MG63 (cell line): ENCODE measurements around the gene UGT1A10. TPM values are rescaled to one million over a fixed set of nuclear protein-coding genes. Genes with fewer than 3 reads are reported as not detected.

Source experiments
- DNase-seq: peaks from one replicate; pipeline ENCODE4 v3.0.0-alpha.2; 2020
- H3K27me3 ChIP-seq: fragments of 250-450 bp; sonication (Bioruptor Pico); 2 replicates; pipeline ENCODE4 v1.5.1; 2020; ENCODE audit warnings: mild to moderate bottlenecking, moderate library complexity
- H3K36me3 ChIP-seq: fragments of 250-450 bp; sonication (Bioruptor Pico); 2 replicates; pipeline ENCODE4 v1.5.1; 2020; ENCODE audit warnings: mild to moderate bottlenecking, moderate library complexity
- H3K4me3 ChIP-seq: fragments of 250-450 bp; sonication (Bioruptor Pico); 2 replicates; pipeline ENCODE4 v1.5.1; 2020; ENCODE audit warnings: mild to moderate bottlenecking, moderate library complexity
- H3K9me3 ChIP-seq: fragments of 250-450 bp; sonication (Bioruptor Pico); 2 replicates; pipeline ENCODE4 v1.5.1; 2020; ENCODE audit warnings: mild to moderate bottlenecking, moderate library complexity
- total RNA-seq: library from RNA; depleted of rRNA; stranded (reverse); fragments of >200 nt; shearing (Covaris generic); gene quantifications from 2 replicates; pipeline ENCODE4 v1.2.3, GENCODE V29; 2014; ENCODE audit warnings: low replicate concordance

UGT1A10 gene
- total RNA-seq, 1 experiment from 2014 or later, result 0.33 TPM

DNA sequence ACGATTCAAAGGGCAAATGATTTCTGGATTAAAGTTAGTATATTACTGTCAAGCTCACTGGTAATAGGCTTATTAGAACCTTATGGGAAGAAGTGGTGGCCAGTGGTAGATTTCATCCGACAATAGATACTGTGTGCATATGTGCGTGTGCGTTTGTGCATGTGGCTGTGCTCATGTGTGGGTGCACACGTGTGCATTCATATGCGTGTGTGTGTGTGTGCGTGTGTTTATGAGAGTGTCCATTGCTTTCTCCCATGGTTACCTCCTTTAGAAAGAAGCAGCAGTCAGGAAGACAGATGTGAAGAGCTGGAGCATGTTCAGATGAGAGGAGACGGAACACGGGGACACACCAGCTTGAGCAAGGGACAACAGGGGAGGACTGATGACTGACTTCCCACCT, 133.0 kb downstream of the UGT1A10 start:
- no peaks in the 10 kb centered on the region for H3K36me3 ChIP-seq
- DNase-seq, result no peak
- H3K27me3 ChIP-seq, result no peaks in the 10 kb centered on the region
- H3K4me3 ChIP-seq, result no peak overlapping the region
- no peaks in the 10 kb centered on the region for H3K9me3 ChIP-seq

DNA sequence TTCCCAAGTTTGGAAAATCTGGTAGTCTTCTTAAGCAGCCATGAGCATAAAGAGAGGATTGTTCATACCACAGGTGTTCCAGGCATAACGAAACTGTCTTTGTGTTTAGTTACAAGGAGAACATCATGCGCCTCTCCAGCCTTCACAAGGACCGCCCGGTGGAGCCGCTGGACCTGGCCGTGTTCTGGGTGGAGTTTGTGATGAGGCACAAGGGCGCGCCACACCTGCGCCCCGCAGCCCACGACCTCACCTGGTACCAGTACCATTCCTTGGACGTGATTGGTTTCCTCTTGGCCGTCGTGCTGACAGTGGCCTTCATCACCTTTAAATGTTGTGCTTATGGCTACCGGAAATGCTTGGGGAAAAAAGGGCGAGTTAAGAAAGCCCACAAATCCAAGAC, 135.9 kb downstream of the UGT1A10 start:
- Histone ChIP-seq H3K27me3 (no peaks in the 10 kb centered on the region), H3K4me3 (no peak overlapping the region), H3K36me3 (no peaks in the 10 kb centered on the region), H3K9me3 (peaks cover 3% of the 10 kb centered on the region; the same call in 1 of the 2 replicates)
- no peak for DNase-seq

DNA sequence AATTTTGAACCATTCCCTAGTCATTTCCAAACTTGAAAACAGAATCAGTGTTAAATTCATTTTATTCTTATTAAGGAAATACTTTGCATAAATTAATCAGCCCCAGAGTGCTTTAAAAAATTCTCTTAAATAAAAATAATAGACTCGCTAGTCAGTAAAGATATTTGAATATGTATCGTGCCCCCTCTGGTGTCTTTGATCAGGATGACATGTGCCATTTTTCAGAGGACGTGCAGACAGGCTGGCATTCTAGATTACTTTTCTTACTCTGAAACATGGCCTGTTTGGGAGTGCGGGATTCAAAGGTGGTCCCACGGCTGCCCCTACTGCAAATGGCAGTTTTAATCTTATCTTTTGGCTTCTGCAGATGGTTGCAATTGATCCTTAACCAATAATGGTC, 136.3 kb downstream of the UGT1A10 start:
- H3K4me3 ChIP-seq, result no peak overlapping the region
- H3K27me3 ChIP-seq, result no peaks in the 10 kb centered on the region
- H3K9me3 ChIP-seq, result peaks cover 3% of the 10 kb centered on the region; the same call in 1 of the 2 replicates
- DNase-seq, result no peak
- no peaks in the 10 kb centered on the region for H3K36me3 ChIP-seq

DNA sequence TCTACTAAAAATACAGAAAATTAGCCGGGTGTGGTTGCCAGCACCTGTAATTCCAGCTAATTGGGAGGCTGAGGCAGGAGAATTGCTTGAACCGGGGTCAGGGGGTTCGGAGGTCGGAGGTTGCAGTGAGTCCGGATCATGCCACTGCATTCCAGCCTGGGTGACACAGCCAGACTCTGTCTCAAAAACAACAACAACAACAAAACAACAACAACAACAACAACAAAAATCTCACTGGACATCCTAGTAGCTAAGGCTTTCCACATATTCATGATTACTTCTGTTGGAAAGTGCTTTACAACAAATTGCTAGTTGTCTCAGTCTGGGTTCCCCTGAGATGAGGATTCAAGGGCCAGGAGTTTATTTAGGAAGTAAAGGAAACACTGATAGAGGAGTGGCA, 137.6 kb downstream of the UGT1A10 start:
- Histone ChIP-seq H3K9me3 (peaks cover 3% of the 10 kb centered on the region; the same call in 1 of the 2 replicates), H3K27me3 (no peaks in the 10 kb centered on the region), H3K4me3 (no peak overlapping the region), H3K36me3 (no peaks in the 10 kb centered on the region)
- no peak for DNase-seq

DNA sequence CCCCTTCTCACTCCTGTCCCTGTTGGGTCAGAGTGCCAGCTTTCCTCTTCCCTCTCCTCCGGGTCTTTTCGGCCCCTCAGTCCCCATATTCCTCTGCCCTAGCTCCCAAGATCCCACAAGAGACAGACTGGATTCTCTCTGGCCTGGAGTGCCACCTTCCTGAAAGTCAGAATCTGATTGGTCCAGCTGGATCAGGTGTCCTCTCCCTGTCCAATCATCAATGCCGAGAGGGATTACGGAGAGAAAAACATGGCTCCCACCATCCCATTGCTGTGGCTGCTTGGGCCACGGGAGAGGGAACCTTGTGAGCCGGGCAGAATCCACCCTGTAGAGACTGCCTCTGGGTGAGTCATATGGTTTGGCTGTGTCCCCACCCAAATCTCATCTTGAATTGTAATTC, 139.2 kb downstream of the UGT1A10 start:
- no peaks in the 10 kb centered on the region for H3K36me3 ChIP-seq
- peaks cover 3% of the 10 kb centered on the region; the same call in 1 of the 2 replicates for H3K9me3 ChIP-seq
- no peaks in the 10 kb centered on the region for H3K27me3 ChIP-seq
- no peak overlapping the region for H3K4me3 ChIP-seq
- no peak for DNase-seq

DNA sequence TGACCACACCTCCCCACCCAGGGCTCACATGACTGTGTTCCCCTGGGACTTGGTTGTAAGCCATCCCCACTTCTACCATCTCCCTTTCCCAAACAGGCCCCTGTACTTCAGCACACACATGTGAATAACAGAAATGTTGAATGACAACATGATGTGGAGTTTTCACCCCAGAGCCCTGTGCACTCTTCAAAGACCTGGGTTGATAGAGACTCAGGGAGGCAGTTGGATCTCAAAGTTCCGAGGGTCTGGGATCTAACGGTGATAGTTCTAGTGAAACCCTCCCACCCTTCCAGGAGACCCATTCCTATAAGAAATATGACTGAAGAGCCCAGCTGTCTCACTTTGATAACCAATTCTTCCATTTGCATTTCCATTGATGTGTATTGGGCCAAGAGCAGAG, 141.8 kb downstream of the UGT1A10 start, which contains the start of gene MROH2A:
MROH2A (plus strand) TSS at position 301 of the 400 bp plus-strand sequence. CDS start 1,029 bp downstream, outside the sequence.
- no peak for DNase-seq
- Histone ChIP-seq H3K27me3 (no peaks in the 10 kb centered on the region), H3K4me3 (no peak within 1 kb of the TSS), H3K9me3 (peaks cover 5% of the 10 kb centered on the region; the same call in 1 of the 2 replicates), H3K36me3 (no peaks in the 10 kb centered on the region)

DNA sequence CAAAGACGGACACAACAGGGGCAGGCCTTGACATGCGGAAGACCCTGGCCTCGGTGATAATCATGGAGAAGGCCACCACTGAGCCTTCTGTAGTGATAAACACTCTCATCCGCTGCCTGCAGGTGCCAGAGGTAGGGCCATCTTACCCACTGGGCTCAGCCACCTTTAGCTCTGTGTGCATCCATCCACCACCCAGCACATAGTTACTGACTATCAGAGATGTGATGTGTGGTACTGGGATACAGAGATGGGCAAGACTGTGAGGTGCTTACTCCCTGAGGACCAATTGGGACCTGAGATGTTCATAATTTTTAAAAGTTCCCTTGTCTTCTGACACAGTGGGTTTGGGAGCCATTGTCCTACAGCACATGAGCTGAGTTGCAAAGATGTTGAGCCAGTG, 143.5 kb downstream of the UGT1A10 start:
- Histone ChIP-seq H3K27me3 (no peaks in the 10 kb centered on the region), H3K9me3 (peaks cover 5% of the 10 kb centered on the region; the same call in 1 of the 2 replicates), H3K36me3 (no peaks in the 10 kb centered on the region), H3K4me3 (no peak overlapping the region)
- DNase-seq, result no peak

DNA sequence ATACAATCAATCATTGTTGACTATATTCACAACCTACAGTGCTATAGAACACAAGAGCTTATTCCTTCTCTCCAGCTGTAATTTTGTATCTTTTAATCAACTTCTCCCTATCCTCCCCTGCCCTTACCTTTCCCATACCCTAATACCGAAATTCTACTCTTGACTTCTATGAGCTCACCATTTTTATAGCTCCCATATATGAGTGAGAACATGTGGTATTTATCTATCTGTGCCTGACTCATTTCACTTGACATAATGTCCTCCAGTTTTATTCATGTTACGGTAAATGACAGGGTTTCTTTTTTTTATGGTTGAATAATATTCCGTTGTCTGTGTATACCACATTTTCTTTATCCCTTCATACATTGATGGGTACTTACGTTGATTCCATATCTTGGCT, 144.5 kb downstream of the UGT1A10 start:
- no peaks in the 10 kb centered on the region for H3K36me3 ChIP-seq
- no peaks in the 10 kb centered on the region for H3K27me3 ChIP-seq
- no peak for DNase-seq
- H3K4me3 ChIP-seq, result no peak overlapping the region
- peaks cover 5% of the 10 kb centered on the region; the same call in 1 of the 2 replicates for H3K9me3 ChIP-seq

DNA sequence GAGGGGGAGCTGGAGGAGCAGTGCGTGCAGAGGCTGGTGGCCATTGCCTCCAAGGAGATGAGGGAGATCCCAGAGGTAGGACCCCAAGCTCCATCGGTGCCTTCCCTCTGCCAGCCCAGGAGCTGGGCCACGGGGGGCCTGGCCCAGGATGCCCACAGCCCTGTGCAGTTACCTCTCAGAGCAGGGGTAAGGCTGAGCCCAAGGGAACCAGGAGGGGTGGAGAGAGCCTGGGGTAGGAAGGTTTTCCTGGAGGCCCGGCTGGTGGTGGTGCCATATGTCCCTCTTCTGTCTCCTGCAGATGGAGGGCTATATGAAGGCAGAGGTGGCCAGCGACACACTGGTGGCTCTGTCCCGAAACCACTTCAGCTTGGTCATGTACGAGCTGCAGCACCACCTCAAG, 153.3 kb downstream of the UGT1A10 start:
- no peak overlapping the region for H3K4me3 ChIP-seq
- no peaks in the 10 kb centered on the region for H3K27me3 ChIP-seq
- no peaks in the 10 kb centered on the region for H3K9me3 ChIP-seq
- DNase-seq, result no peak
- no peaks in the 10 kb centered on the region for H3K36me3 ChIP-seq

DNA sequence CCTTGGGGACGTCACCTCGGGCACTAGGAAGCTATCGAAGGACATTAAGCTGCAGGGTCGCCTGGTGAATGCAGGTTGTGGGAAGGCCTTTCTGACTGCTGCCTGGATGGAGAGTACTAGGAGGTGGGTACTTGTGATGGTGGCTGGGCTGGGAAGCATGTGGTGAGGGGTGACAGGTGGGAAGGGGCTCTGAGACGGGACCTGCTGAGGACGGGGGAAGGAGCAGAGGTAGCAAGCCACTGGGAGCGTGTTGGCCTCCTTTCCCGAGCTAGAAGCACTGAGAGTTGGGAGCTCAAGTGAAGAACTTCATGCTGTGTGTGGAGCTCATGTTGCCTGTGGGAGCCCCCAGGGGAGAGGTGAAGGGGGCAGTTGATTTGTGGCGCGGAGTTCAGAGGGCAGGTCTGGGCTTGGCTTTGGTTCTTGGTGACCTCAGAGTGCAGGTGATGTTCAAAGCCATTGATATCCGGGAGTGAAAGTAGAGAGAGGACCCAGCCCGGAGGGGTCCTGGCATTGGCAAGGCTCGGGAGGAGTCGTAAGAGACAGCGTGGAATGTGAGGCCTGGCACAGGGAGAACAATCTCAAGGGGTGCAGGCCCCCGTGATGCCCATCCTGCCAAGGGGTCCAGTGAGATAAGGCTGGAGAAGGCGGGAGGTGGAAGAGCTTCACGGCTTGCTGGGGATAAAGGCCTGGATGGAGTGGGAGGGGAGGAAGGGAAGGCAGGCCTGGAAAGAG, 155.1 kb downstream of the UGT1A10 start:
- Histone ChIP-seq H3K27me3 (no peaks in the 10 kb centered on the region), H3K36me3 (no peaks in the 10 kb centered on the region), H3K9me3 (no peaks in the 10 kb centered on the region), H3K4me3 (no peak overlapping the region)
- no peak for DNase-seq

DNA sequence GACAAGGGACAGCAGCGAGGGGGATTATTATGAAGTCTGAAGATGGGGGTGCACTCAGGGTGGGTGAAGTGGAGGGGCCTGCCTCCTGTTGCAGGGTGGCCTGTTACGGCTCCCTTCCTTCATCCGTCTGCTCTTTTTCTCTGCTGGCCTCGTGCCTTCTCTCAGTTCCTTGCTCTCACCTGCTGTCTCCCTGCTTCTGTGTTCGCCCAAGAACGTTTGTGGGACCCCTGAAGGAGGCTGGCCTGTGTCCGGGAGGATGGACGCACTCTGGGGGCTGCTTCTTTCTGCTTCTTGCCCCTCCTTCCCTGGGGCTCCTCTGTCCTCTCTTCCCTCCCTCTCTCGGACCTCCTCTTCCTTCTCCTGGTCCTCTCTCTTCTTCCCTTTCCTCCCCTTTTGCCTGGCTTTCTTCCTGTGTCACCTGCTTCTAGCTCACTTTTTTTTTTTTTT, 155.7 kb downstream of the UGT1A10 start:
- Histone ChIP-seq H3K4me3 (no peak overlapping the region), H3K36me3 (no peaks in the 10 kb centered on the region), H3K9me3 (no peaks in the 10 kb centered on the region), H3K27me3 (no peaks in the 10 kb centered on the region)
- DNase-seq, result no peak

DNA sequence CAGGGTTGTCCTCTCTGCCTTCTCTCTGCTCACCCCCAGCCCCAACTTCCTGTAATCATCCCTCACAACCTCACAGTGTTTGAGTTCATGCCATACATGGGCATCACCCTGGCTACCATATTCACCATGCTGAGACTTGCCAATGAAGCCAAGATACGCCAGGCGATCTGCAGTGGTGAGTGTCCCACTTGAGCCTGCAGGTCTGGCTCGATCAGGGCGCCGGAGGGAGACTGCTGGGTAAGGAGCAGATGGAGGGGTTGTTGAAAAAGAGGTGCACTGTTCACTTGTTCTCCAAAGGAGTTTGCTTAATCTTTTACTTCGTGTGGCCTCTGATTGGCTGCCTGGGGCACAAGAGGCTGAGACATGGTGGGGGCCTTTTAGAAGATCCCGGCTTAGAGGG, 156.5 kb downstream of the UGT1A10 start:
- no peak for DNase-seq
- Histone ChIP-seq H3K36me3 (no peaks in the 10 kb centered on the region), H3K4me3 (no peak overlapping the region), H3K9me3 (no peaks in the 10 kb centered on the region), H3K27me3 (no peaks in the 10 kb centered on the region)

DNA sequence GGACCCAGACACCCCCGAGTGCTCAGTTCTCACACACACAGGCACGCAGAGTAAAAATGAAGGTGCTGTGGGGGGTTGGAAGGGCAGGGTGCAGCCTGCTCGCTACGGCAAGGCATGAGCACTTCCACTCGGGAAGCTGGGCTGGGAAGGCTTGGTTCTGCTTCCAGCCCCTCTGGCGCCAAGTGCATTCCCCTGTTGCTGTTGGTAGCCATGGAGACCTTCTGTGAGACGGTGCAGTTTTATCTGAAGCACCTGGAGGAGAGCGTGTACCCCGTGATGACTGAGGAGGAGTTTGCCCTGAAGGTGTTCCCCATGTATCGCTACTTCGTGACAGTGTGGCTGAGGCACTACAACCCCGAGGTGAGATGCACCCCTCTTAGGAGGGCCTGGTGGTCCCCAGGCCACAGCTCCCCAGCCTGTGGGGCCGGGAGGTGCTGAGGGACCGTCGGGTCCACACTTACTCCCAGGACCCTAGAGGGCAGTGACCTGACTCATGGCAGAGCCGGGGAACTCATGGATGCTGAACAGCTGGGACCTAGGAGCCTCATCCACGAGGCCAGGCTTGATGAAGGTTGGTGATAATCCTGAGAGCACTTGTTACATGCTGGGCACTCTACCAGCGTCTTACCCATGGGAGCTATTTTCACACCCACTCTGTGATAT, 157.3 kb downstream of the UGT1A10 start:
- Histone ChIP-seq H3K9me3 (no peaks in the 10 kb centered on the region), H3K36me3 (no peaks in the 10 kb centered on the region), H3K27me3 (no peaks in the 10 kb centered on the region), H3K4me3 (no peak overlapping the region)
- no peak for DNase-seq

DNA sequence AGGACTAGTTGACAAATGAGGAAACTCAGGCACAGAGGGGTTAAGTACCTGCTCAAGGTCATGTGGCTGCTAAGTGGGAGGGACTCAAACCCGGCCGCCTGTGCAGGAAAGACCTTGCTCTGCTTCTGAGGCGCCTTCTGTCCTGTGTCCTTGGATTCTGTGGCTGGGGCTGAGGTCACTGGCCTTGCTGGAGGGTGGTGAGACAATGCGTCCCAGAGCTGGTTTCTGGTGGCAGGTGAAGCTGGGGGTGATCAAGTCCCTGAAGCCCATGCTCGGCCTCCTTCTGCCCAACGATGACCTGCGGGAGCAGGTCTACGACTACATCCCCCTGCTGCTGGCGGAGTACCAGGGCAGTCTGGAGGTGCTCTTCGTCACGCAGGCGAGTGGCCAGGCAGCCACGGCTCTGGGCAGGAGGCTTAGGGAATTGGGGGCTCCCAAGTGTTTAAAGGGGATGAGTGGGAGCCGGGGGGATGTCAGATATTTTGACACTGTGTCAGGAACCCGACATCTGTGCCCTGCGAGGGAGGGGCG, 157.9 kb downstream of the UGT1A10 start:
- no peaks in the 10 kb centered on the region for H3K27me3 ChIP-seq
- H3K4me3 ChIP-seq, result no peak overlapping the region
- DNase-seq, result no peak
- H3K9me3 ChIP-seq, result no peaks in the 10 kb centered on the region
- no peaks in the 10 kb centered on the region for H3K36me3 ChIP-seq

DNA sequence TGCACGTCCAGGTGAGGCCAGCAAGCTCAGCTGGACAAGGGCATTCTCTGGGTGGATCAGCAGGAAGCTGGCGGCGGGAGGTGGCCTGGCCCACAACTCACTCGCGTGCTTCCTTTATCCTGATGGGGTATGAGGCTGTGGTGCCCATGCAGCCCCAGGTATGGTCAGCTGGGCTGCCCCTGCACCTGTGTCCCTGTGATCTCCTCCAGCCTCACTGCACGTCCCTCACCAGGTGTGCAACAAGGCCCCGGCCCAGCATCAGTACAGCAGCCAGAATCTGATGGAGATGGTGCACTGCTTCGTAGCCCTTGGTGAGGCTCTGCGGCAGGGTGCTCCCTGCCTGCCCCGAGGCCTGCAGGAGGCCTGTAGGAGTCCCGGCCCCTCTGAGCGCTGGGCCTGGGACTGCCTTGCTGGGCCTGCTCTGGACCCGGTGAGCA, 159.5 kb downstream of the UGT1A10 start:
- Histone ChIP-seq H3K27me3 (no peaks in the 10 kb centered on the region), H3K4me3 (no peak overlapping the region), H3K36me3 (no peaks in the 10 kb centered on the region), H3K9me3 (no peaks in the 10 kb centered on the region)
- no peak for DNase-seq

DNA sequence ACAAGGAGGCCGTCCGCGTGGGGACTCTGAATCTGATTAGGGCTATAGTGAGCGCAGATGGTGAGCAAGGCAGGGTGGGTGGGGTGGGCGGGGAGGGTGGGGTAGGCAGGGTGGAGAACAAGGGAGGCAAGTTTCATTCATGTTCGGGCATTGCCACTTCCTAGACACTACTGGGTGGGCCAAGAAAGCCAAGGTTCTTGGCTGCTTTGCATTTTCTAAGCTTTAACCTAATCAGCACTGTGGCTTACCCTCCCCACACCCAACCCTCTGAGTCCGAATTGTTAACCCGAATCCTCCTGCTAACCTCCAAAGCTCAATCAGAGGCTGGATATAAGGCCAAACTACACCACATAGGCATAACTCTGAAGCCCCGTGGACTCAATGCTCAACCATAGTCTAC, 160.0 kb downstream of the UGT1A10 start:
- Histone ChIP-seq H3K4me3 (no peak overlapping the region), H3K36me3 (no peaks in the 10 kb centered on the region), H3K27me3 (no peaks in the 10 kb centered on the region), H3K9me3 (no peaks in the 10 kb centered on the region)
- DNase-seq, result no peak

DNA sequence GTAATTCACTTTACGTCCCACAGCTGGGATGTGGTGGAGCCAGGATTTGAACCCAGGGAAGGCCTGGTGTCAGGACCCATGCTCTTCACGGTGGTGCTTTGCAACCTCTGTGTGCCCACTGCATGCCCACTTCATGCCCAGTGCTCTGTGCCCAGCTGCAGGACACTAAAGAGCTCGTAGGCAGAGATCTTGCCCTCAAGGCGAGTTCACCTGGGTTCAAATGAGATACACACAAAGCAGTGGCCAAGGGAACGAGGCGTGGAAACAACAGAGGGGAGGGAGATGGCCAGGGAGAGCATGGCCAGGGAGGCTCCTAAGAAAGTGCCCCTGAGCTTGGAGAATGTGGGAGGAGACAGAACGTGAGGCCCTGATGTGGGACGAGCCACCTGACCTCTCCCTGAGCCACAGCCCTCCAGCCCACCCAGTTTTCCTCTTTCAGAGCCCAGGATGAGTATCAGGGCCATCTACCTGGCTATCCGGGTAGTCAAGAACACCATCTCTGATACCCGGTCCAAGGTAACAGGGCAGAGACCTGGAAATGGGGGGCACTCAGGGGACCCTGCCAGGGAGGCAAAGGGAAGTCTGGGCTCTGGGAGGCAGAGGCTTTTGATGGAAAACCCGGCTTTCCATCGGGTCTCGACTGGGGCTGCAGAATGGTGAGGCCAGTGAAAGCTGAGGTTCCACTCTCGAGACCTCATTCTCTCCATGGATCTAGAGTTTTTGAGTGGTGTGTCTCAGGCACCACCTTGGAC, 162.3 kb downstream of the UGT1A10 start:
- Histone ChIP-seq H3K36me3 (no peaks in the 10 kb centered on the region), H3K27me3 (no peaks in the 10 kb centered on the region), H3K9me3 (no peaks in the 10 kb centered on the region), H3K4me3 (no peak overlapping the region)
- no peak for DNase-seq
